HEK293T (cell line): ENCODE data around the gene ANKDD1A.

Experiments used
- CTCF ChIA-PET: fragments of 350-600 bp; formaldehyde crosslinking; extraction: SDS; loops from one replicate; lab custom pipeline; 2021; ENCODE audit warnings: antibody characterized with exemption, inconsistent platforms; lab: Yijun Ruan, JAX
- POLR2A ChIA-PET: fragments of 350-600 bp; formaldehyde crosslinking; extraction: SDS; loops from one replicate; lab custom pipeline; 2020; ENCODE audit warnings: antibody characterized with exemption, inconsistent platforms; lab: Yijun Ruan, JAX
- DNase-seq: peaks from one replicate; pipeline ENCODE4 v3.0.0; 2012; ENCODE audit warnings: mixed read lengths; ENCODE audit errors: extremely low spot score
- ARNT ChIP-seq: fragments of 450-650 bp; IDR thresholded peaks from 2 replicates; pipeline ENCODE4 v1.6.1; 2017; ENCODE audit warnings: mild to moderate bottlenecking
- BHLHE40 ChIP-seq: fragments of 450-650 bp; IDR thresholded peaks from 2 replicates; pipeline ENCODE4 v1.6.1; 2016; ENCODE audit warnings: mild to moderate bottlenecking, moderate library complexity, borderline replicate concordance
- CTBP1 ChIP-seq: fragments of 450-650 bp; IDR thresholded peaks from 2 replicates; pipeline ENCODE4 v1.6.1; 2016; ENCODE audit warnings: borderline replicate concordance
- ELF4 ChIP-seq: fragments of 450-650 bp; IDR thresholded peaks from 2 replicates; pipeline ENCODE4 v1.6.1; 2017; ENCODE audit warnings: antibody characterized with exemption
- FOXA1 ChIP-seq: fragments of 450-650 bp; IDR thresholded peaks from 2 replicates; pipeline ENCODE4 v1.6.1; 2016; ENCODE audit warnings: mild to moderate bottlenecking
- FOXK2 ChIP-seq: fragments of 450-650 bp; IDR thresholded peaks from 2 replicates; pipeline ENCODE4 v1.6.1; 2016; ENCODE audit warnings: mild to moderate bottlenecking
- FOXM1 ChIP-seq: fragments of 450-650 bp; IDR thresholded peaks from 2 replicates; pipeline ENCODE4 v1.6.1; 2017; ENCODE audit warnings: mild to moderate bottlenecking, borderline replicate concordance
- HDGF ChIP-seq: fragments of 450-650 bp; IDR thresholded peaks from 2 replicates; pipeline ENCODE4 v1.6.1; 2017; ENCODE audit warnings: antibody characterized with exemption, borderline replicate concordance
- L3MBTL2 ChIP-seq: fragments of 450-650 bp; conservative IDR thresholded peaks from 2 replicates; pipeline ENCODE4 v1.6.1; 2016; ENCODE audit warnings: mild to moderate bottlenecking
- LEF1 ChIP-seq: fragments of 450-650 bp; IDR thresholded peaks from 2 replicates; pipeline ENCODE4 v1.6.1; 2017; ENCODE audit warnings: mild to moderate bottlenecking, borderline replicate concordance
- NFRKB ChIP-seq: fragments of 450-650 bp; IDR thresholded peaks from 2 replicates; pipeline ENCODE4 v1.6.1; 2016; ENCODE audit warnings: mild to moderate bottlenecking, moderate library complexity
- PKNOX1 ChIP-seq: fragments of 450-650 bp; IDR thresholded peaks from 2 replicates; pipeline ENCODE4 v1.6.1; 2016
- SP1 ChIP-seq: fragments of 450-650 bp; IDR thresholded peaks from 2 replicates; pipeline ENCODE4 v1.6.1; 2017
- SUZ12 ChIP-seq: fragments of 450-650 bp; IDR thresholded peaks from 2 replicates; pipeline ENCODE4 v1.6.1; 2016; ENCODE audit warnings: mild to moderate bottlenecking
- TARDBP ChIP-seq: fragments of 450-650 bp; IDR thresholded peaks from 2 replicates; pipeline ENCODE4 v1.6.1; 2016
- ZNF384 ChIP-seq: fragments of 450-650 bp; IDR thresholded peaks from 2 replicates; pipeline ENCODE4 v1.6.1; 2016

ANKDD1A gene

GRCh38 chr15:64883100-64883581, 28.6 kb upstream of the ANKDD1A start:
- DNase-seq = no peak
- CTCF ChIA-PET = no interaction called here
- POLR2A ChIA-PET = no interaction called here
- TF ChIP-seq SP1 = no peak
- TF ChIP-seq CTBP1 = no peak
- TF ChIP-seq LEF1 = no peak
- TF ChIP-seq ELF4 = no peak
- no peak for TF ChIP-seq TARDBP
- no peak for TF ChIP-seq ZNF384
- TF ChIP-seq PKNOX1 = no peak
- no peak for TF ChIP-seq ARNT
- TF ChIP-seq SUZ12 = no peak

DNA sequence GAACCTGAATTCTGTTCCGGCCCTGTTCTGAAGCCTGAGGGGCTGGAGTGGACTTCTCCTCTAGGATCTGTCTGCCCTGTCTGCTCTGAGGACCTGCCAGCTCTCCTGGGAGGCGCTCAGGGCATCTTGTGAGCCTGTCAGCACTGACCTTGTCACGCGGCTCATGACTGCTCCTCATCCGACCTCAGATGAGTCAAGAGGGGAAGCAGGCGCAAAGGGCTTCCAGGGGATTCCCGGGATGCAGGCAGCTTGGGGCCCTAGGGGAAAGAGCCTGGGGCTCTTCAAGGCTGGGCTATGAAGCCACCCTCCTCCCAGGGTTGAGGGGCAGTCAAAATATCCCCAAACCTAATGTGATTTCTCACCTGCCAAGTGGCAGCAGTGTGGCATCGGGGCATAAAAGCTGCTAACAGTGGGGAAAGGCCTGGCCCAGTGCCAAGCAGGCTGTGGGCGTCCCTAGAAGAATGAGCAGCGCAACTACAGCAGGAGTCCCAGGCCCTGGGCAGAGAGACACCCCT, 27.6 kb upstream of the ANKDD1A start:
- POLR2A ChIA-PET = no interaction called here
- no peak for DNase-seq
- TF ChIP-seq LEF1 (no peak), ZNF384 (no peak)
- CTCF ChIA-PET = no interaction called here

- ChIA-PET CTCF (no interaction called here), POLR2A (no interaction called here)
- no peak for TF ChIP-seq SP1
- no peak for TF ChIP-seq FOXM1
- TF ChIP-seq ZNF384 = no peak
- no peak for TF ChIP-seq FOXK2
- TF ChIP-seq L3MBTL2 = no peak
- no peak for TF ChIP-seq HDGF
- TF ChIP-seq TARDBP = no peak
- TF ChIP-seq LEF1 = no peak
- TF ChIP-seq ELF4 = no peak
- no peak for TF ChIP-seq ARNT
- no peak for TF ChIP-seq SUZ12
- TF ChIP-seq NFRKB = no peak
- TF ChIP-seq BHLHE40 = no peak
- DNase-seq = no peak
Measured at GRCh38 chr15:64884679-64885078, 27.0 kb upstream of the ANKDD1A start.

GRCh38 chr15:64888336-64888735, 23.4 kb upstream of the ANKDD1A start:
- ChIA-PET POLR2A (no interaction called here), CTCF (interaction anchor here (0.5 kb wide), 1 partner anchor 202 kb away, joined by 3 read pairs; no protein-coding TSS in a partner anchor)
- TF ChIP-seq LEF1 (no peak), L3MBTL2 (no peak), CTBP1 (no peak), NFRKB (no peak), ZNF384 (no peak)
- no peak for DNase-seq

GRCh38 chr15:64891561-64891960, 20.1 kb upstream of the ANKDD1A start:
- POLR2A ChIA-PET = no interaction called here

GRCh38 chr15:64892847-64893403, 18.8 kb upstream of the ANKDD1A start:
- no peak for DNase-seq
- POLR2A ChIA-PET = interaction anchor here (0.9 kb wide), 1 partner anchor 97 kb away, joined by 3 read pairs; the partner anchor contains the start of gene SPG21
- CTCF ChIA-PET = interaction anchor here (1.4 kb wide), 1 partner anchor 11 kb away, joined by 4 read pairs; no protein-coding TSS in a partner anchor
- no peak for TF ChIP-seq CTBP1
- TF ChIP-seq PKNOX1 = no peak
- no peak for TF ChIP-seq BHLHE40
- no peak for TF ChIP-seq ELF4
- TF ChIP-seq L3MBTL2 = no peak
- TF ChIP-seq NFRKB = no peak
- no peak for TF ChIP-seq SUZ12
- TF ChIP-seq LEF1 = no peak
- TF ChIP-seq FOXM1 = no peak
- TF ChIP-seq TARDBP = no peak
- no peak for TF ChIP-seq FOXK2
- no peak for TF ChIP-seq FOXA1
- TF ChIP-seq ARNT = no peak
- TF ChIP-seq HDGF = no peak
- TF ChIP-seq SP1 = no peak
- TF ChIP-seq ZNF384 = no peak

More at GRCh38 chr15:64891561-64891960, 20.1 kb upstream of the ANKDD1A start:
- DNase-seq = no peak
- CTCF ChIA-PET = no interaction called here
- TF ChIP-seq FOXK2 (no peak), ZNF384 (no peak), LEF1 (no peak)

DNA sequence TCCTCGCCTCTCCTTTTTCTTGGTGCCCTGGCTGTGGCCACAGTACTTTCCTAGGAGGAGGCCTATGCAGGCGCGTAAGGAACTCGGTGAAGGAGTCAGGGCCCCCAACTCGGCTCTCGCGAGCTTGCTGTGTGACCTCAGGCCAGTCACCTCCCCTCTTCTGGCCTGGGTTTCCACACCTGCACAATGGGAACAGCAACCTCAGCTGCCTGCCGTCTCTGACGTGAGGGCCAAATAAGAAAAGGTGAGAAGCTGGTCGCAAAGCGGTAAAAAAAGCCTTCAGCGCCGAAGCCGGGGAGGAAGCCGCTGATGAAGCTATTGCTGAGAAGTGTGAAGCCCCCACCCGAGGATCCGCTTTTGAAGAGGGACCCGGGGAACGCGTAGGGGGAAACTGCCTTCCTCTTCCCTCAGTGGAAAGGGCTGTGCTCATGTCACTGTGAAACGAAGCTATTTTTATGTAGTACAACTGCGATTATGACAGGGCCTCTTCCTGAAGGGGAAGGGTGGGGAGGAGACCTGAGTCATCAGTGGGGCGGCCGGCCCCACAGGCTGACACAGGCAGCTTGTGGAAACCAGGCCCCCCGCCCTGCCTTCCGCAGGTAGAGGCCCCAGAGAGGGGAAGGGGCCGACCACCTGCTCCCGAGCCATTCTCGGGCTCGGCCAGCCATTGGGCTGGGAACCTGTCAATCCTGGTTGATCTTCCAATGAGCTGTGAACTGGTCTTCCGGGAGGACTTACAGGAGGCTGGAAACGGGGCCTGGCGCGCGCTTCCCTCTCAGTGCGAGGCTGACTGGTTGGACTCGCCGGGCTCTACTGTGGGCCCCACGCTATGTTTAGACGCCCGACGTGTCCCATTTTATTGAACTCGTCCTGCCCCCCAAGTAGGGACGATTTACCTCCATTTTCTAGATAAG, 18.0 kb upstream of the ANKDD1A start:
- CTCF ChIA-PET = interaction anchor here (0.5 to 1.4 kb wide), 3 partner anchors 12 to 497 kb away, joined by 3 to 4 read pairs (median 3); no protein-coding TSS in a partner anchor
- peak; percentile 94 for TF ChIP-seq PKNOX1
- TF ChIP-seq NFRKB = no peak
- POLR2A ChIA-PET = interaction anchor here (0.6 to 1.6 kb wide), 9 partner anchors 12 to 731 kb away, joined by 3 to 8 read pairs (median 3); partner anchors contain the start of genes CLPX, PPIB and SPG21
- DNase-seq = no peak
